NCI-H1417 treated with DMSO at 0.1 percent for 48 hours (cell line): ENCODE measurements around the gene GNG14.
"Not testable (repeated sequence)": the region's sequence is repeated elsewhere in the genome, so short reads cannot be mapped to it uniquely, and the experiment has no call there.

ENCODE experiments used
- DNase-seq: peaks from one replicate; lab custom pipeline; 2025; lab: John Stamatoyannopoulos, UW

GNG14 gene

GRCh38 chr19:12696366-12697335, 8.9 kb downstream of the GNG14 start, which contains the start of gene FBXW9:
TSS of gene FBXW9 (minus strand) at chr19:12696631. CDS start at chr19:12696581, 50 bp downstream.
- DNase-seq: peak; percentile 70

GRCh38 chr19:12697425-12697824, 9.6 kb downstream of the GNG14 start:
- DNase-seq: not testable (repeated sequence)

DNA sequence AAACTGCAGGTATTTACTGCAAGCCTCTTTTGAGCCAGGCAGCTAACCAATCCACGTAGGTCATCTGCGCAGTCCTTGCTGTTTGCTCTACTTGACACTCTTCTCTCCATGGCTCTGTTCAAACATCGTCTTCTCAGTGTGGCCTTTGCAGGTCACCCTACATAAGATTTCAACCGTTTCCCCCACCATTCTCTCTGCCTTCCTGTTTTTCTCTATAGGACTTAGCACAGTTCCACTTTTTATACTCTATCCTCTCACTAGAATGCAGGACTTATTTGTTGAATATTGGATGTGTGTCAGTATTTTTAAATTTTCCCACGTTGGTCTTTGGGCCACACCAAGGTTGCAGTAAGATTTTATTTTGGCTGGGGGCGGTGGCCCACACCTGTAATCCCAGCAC, 10.3 kb downstream of the GNG14 start:
- no peak for DNase-seq

DNA sequence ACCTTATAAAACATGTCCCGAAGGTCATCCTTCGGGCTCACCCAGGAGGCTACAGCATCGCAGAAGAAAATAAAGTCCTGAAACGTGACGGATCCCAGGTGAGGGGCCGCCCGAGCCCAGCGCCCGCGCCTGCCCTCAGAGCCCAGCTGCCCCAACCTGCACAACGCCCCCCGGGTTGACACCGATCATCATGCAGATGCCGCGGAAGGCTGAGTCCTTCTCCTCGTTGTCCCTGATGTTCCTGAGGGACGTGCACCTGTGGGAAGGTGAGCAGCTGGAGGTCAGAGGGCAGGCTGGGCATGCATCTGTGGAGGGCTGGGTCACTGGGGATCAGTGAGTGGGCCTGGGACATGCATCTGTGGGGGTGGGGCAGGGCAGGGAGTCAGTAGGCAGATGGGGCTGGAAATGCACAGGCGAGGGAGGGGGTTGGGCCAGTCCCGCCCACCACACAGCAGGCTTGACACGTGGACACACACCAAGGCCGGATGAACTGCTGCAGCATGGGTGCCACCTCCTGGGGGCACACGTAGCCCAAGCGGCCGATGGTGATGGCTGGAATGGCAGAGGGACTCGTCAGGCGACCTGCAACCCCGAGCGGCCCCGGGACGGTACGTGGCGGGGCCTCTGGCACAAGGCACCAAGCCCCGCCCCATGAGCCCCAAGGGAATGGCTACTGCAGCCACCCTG, 13.9 kb downstream of the GNG14 start:
- no peak for DNase-seq

DNA sequence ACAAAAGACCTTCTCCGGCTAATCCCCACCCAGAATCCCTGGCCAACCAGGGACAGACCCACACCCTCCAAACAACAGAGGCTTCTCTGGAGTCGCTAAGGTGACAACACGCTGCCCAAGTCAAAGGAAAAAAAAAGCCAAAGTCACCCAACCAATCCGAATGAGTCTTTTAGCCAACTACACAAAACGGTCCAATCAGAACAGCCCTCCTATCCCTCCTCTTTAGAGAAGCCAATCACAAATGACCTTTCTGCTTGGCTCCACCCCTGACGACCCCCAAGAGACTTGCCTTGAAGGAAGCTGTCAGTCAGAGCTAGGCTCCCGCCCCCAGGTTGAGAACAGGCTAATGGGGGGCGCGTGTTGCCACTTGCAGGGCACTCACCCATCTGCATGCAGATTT, 15.2 kb downstream of the GNG14 start:
- no peak for DNase-seq

DNA sequence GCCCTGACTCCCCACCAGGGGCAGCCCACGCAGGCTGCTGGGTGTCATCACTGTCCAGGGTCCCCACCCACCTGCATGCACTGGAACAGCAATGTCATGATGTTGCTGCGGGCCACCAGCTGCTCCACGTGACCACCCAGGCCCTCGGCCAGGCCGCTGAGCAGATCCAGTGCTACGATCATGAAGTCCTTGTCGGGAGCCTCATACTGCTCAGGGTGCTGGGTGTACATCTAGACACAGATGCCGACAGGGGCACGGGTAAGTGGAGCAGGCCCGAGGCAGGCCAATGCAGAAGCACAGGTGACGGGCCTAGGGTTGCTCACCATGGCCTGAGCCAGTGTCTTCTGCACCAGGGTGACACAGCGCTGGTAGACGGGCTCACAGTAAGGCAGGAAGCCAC, 17.4 kb downstream of the GNG14 start:
- no peak for DNase-seq

- DNase-seq: no peak
Observed at GRCh38 chr19:12705654-12706331, 18.0 kb downstream of the GNG14 start.

DNA sequence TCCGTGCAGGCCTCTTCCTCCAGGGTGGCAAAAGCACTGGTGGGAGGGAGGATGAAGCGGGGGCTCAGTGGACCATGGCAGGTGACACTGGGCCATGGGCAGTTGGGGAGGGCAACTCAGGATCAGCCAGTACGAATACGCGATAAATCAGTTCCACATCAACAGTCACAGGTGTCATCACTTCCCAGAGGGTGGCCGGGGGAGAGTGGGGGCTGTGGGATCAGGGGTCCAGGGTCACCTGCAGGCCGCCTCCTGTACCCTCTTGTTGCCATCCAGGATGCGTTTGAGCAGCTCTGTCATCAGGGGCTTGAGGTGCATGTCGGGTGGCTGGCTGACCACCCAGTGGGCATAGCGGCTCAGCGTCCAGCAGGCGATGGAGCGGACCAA, 18.5 kb downstream of the GNG14 start:
- no peak for DNase-seq

- DNase-seq: no peak
Observed at GRCh38 chr19:12708641-12709040, 20.8 kb downstream of the GNG14 start.

GRCh38 chr19:12711187-12711586, 23.4 kb downstream of the GNG14 start:
- no peak for DNase-seq

- not testable (repeated sequence) for DNase-seq
Observed at GRCh38 chr19:12712077-12712476, 24.3 kb downstream of the GNG14 start.

- not testable (repeated sequence) for DNase-seq
Observed at GRCh38 chr19:12713304-12713703, 25.5 kb downstream of the GNG14 start.

GRCh38 chr19:12715102-12715501, 27.3 kb downstream of the GNG14 start:
- no peak for DNase-seq

GRCh38 chr19:12715929-12716328, 28.1 kb downstream of the GNG14 start:
- no peak for DNase-seq

- DNase-seq: no peak
Observed at GRCh38 chr19:12720296-12720695, 32.5 kb downstream of the GNG14 start.

DNA sequence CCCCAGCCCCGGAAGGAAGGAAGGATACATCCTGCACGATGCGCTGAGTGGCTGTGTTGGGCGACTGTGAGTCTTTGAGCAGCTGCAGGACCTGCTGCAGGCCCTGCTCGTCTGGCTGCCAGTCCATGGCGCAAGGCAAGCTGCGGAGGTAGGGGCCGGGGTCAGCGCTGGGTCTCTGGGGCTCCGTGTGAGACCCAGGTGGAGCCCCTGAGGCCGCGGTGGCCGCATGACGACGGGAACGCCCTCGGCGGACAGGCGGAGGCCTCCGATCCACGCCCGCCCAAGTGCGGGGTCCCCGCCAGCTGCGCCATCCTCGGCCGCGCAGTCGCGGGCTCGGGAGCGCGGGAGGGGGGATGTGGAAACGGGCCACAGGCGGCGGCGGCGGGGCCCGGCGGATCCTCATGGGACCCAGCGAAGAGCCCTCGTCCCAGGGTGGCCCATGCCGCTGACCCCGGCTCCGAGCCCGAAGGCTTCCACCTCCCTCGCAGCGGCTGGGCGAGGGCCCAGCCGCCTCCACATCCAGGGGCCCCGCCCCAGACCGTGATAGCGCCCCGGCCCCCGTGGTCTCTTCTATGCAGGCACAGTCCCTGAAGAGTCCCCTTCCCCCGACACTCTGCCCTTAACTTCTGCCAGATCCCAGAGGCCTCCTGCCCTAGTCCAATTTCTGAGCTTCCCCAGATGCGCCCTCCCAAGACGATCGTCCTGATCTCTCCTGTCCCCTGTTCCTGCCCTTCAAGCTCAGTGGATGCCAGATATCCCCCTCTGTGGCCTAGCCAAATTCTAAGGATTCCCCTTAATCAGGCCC, 33.3 kb downstream of the GNG14 start:
- no peak for DNase-seq

DNA sequence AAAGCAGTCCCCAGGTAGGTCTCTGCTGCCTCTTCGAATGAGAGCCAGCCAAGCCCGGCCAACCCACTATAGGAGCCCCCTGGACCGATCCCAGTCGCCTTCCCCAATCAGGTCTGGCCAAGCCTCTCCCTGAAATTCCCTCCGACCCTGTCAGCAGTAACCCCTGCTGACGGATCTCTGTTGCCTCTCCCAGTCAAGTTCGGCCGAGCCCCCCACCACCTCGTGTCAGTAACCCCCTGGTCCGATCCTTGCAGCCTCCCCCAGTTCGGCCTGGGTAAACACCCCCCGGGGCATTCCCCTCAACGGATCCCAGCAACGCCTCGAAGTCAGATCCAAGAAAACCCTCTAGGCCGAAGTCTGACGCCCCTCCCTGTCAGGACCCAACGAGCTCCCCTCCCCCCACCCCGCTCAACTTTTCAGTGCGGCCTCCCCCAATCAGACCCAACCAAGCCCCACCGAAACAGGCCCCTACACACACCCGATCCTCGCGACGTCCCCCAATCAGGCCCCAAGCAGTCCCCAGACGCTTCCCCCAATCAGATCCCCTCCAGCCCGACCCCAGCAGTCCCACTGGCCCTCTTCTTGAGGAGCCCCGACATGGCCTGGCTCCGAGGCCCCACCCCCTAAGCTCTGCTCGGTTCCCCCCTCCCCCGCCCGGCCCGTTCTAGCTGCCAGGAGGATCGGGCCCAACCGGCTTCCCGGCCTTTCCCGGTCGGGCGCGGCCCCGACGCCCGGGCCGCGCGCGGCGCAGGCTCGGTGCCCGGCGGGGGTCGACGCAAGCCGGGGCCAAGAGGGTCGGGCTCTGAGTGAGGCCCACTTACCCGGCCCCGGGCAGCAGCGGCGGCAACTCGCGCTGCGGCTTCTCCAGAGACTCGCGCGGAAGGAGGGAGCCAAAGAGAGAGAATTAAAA, 34.1 kb downstream of the GNG14 start:
- no peak for DNase-seq

DNA sequence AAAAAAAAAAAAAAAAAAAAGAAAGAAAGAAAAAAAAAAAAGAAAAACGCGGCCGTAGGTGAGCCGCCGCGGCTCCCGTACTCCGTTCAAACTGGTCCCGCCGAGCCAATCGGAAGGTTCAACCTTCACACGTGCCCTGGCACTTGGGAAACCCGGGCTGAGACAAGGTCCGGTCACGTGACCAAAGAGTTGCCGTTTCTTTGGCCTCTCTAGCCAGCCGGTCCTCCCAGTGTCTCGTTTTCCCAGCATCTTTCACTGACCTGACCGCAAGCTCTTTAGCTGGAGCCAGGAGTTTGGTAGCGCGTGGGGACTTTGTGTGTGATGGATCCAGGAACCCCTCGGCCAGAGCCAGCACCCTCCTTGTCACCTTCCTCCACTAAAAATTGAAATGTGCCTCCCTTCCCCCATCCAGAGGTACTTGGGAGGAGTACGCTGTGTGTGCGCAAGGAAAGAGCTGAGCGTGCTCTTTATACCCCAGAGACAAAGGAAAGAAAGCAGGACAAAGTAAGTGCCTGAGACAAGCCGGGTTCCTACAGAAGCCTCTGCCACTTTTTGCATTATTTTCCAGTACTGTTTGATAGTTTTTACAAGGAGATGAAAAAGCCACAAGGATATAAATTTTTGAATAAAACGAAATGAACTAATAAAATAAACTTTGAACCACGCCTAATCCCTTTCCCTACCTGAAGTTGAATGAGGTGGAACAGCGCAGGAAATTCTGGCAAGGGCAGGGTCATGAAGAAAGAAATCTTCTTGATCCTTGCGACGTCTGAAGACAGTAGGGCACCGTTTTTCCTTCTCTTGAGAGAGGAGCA, 35.0 kb downstream of the GNG14 start:
- peak; percentile 90 for DNase-seq

GRCh38 chr19:12723381-12723640, 35.5 kb downstream of the GNG14 start:
- DNase-seq: no peak
